HG03039 (cell line): Measurements from ENCODE around the gene CENPP.
"Not testable (repeated sequence)": the region's sequence is repeated elsewhere in the genome, so short reads cannot be mapped to it uniquely, and the experiment has no call there.

Experiments
- ATAC-seq: cut with Tn5 transposase; IDR thresholded peaks from one replicate; pipeline ENCODE4 v1.9.1; 2021; ENCODE audit warnings: mild to moderate bottlenecking, moderate library complexity; ENCODE audit not compliant: unreplicated experiment

CENPP gene

GRCh38 chr9:92529124-92529523 is 203.4 kb downstream of the CENPP start:
- ATAC-seq = no peak

GRCh38 chr9:92530893-92531292 is 205.1 kb downstream of the CENPP start:
- ATAC-seq = no peak

DNA sequence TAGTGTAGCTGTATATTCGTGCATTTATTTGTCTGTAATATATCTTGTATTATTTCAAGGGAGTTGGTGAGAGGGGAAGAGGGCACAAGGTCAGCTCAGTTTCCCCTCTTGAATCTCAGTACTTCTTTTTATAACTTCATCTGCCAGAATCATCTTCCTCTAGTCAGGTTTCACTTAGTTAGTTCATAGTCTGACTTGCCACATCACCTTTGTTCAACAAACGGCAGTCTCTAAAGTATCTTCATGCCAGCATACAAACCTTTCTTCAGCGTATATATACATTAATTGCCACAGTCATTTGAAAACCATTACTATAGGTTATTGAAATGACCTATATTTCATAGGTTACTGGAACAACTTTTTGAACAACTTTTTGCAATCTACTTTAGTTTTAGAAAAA is 208.5 kb downstream of the CENPP start:
- ATAC-seq = no peak

DNA sequence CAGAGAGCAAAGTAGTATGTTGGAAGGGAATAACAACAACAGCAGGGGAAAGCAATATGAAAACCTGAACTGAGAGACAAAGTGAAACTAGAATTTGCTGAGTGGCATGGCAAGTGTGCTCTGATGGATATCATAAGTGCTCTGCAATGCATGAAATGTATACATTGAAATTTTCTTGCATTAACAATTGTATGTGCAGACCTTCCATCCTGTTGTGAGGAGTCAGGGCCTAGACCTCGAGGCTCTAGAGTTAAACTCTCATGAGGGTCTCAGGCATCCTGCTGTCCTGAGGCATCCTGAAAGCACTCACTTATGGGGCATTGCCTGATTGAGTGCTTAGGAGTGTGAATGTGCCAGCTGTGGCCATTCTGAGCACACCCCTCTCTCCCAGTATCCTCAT is 208.9 kb downstream of the CENPP start:
- no peak for ATAC-seq

DNA sequence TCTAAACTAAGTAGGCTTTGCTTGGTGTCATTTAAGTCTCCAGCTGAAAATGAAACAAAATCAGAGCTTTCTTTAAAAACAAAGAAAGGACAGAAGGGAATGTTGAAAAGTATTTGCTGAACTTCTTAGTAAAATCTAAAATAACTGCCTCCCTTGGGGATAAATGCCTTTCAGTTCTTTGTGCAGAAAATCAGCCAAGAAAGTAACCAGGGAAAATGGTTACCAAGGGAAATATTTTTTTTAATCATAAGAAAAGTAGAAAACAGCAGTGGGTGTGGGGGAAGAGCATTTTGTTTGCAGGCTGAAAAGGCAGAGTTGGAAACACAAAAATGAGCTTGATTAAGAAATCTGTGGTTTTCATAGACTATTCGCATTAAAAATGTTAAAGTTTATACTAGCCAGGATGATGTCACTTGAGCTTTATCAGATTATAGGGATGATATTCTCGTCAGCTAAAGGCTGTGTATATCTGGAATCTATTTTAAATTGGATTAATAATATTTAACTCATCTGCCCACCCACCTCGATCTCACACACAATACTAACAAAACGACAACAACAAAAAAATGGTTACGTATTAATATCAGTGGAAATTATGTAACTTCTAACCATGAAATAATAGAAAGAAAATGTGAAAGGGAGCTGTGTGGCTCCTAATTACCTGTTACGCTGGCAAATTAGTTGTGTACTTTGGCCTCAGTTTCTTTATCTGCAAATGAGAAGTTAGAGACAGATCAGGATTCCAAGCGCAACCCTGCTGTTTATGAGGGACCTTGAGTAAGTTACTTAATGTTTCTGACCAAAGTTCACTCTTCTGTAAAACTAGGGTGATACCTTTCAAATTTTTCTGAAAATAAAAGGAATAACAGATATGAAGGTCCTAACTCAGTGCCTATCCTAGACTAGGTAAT is 210.4 kb downstream of the CENPP start, which contains the start of gene ECM2:
Gene ECM2, minus strand, starts transcription at position 51 of the 911 bp plus-strand sequence. CDS start 13,124 bp downstream, outside the sequence.
- ATAC-seq = no peak

GRCh38 chr9:92538541-92538940 is 212.8 kb downstream of the CENPP start:
- no peak for ATAC-seq

- ATAC-seq = no peak
Observed at GRCh38 chr9:92543972-92544371, 218.2 kb downstream of the CENPP start.

- no peak for ATAC-seq
Observed at GRCh38 chr9:92545002-92545510, 219.3 kb downstream of the CENPP start.

DNA sequence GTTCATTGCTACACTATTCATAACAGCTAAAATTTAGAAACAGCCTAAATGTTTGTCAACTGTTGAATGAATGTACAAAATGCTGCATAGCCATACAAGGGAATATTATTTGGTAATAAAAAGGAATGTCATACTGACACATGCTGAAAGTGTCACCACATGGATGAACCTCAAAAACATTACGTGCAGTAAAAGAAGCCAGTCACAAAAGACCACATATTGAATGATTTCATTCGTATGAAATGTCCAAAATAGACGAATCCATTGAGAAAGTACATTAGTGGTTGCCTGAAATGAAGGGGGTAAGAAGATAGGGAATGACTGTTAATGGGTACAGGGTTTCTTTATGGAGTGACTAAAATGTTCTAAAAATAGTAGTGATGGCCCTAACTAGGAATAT is 221.6 kb downstream of the CENPP start:
- no peak for ATAC-seq

GRCh38 chr9:92550765-92551164 is 225.0 kb downstream of the CENPP start:
- no peak for ATAC-seq

GRCh38 chr9:92558612-92559374 is 233.0 kb downstream of the CENPP start:
- ATAC-seq = no peak

DNA sequence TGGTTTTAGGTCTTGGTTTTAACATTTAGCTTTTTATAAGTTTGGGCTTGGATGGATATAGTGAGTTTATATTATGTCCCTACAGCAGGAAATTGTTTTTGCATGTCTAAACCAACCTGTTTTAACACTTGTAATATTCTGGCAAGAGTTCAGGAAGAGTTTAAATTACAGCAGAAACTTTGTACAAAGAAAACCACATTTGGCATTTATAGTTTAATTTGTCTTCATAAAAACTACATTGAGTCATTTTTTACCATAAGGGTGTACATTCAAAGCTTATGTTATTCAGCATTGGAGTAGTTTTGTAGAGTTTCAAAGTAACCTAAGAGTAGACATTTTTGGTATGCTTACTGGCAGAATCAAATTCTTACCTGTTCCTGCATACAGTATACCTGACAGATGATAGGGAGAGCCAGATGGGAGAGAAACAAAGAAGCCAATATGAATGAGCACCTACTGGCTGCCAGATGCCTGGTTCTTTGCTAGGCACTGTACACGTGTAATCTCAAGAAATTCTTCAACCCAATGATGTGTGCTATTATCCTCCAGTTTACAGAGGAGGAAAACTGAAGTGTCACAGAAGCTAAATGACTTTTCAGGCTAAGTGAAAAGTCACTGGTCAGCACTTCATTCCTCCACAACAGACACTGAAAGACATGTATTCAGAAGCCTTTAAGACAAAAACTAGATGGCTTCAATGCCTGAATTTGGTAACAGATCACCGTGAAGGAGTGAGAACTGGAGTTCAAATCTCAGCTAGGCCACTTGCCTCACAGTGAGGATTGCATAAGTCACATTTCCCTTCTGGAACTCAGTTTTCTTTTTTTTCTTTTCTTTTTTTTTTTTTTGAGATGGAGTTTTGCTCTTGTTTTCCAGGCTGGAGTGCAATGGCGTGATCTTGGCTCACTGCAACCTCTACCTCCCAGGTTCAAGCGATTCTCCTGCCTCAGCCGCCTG is 235.9 kb downstream of the CENPP start:
- ATAC-seq = no peak

DNA sequence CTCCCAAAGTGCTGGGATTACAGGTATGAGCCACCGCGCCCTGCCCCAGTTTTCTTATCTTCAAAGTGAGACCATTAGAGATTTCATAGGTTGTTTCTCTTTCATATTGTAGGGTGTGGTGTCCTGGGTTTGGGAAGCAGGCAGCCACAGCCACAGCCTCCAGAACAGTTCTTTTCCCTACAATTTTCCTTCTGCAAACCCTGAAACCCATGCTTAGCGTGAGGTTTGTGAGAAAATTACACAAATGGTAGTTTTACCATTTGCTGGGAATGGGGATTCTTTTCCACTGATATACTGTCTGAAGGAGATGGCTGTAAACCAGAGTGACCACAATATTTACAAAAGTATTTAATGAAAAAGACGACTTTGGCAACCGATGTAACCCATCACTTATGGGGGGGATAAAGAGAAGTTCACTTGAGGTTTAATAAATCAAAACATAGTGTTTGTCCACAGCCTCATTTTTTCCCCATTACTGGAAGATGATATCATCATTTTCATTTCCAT is 236.8 kb downstream of the CENPP start:
- no peak for ATAC-seq

DNA sequence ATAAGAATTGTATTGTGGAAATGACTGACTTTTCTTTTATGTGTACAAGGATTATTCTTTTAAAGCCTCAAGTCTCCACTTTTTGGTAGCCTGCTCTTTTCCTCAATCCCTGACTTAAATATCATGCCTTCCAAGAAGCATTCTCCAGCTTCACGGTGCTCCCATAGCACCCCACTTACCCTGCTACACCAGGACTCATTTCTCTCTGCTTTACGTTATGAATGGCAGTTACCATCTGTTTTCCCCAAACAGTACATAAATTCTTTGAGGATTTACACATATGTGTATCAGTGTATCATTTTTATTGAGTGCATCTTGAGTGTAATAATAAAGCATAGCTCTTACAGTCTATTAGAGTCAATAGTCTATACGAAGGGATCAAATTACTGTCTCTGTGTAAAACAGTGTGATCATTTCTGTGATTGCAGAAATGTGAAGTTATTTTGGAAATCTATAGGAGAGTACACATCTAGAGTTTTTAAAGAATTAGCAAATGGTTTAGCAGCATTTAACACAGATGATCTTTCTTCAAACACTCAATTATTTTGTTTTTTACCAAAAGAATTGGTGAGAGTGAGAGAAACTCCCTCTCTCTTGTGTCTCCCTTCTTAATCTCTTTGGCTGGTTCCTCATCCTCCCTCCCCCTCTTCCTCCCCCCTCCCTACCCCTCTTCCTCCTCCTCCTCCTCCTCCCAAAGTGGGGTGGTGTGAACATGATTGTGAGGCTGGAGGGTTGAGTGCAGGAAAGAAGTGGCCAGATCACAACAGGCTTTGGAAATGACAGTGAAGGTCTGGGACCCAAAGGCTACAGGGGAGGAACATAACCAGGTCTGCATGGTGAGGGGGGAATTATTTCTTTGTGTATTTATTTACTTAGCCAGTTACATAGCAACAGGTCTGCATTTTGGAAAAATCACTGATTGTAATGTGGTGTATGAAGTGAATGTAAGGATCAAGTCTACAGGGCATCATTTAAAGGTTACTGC is 237.7 kb downstream of the CENPP start:
- ATAC-seq = no peak

GRCh38 chr9:92564504-92564903 is 238.8 kb downstream of the CENPP start:
- ATAC-seq = no peak

GRCh38 chr9:92564982-92565381 is 239.2 kb downstream of the CENPP start:
- ATAC-seq = no peak

- not testable (repeated sequence) for ATAC-seq
Observed at GRCh38 chr9:92571871-92572270, 246.1 kb downstream of the CENPP start.

DNA sequence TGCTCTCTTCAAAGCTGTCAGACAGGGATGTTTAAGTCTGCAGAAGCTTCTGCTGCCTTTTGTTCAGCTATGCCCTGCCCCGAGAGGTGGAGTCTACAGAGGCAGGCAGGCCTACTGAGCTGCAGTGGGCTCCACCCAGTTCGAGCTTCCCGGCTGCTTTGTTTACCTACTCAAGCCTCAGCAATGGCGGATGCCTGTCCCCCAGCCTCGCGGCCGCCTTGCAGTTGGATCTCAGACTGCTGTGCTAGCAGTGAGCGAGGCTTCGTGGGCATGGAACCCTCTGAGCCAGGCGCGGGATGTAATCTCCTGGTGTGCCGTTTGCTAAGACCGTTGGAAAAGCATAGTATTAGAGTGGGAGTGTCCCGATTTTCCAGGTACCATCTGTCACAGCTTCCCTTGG is 247.9 kb downstream of the CENPP start:
- ATAC-seq = not testable (repeated sequence)

DNA sequence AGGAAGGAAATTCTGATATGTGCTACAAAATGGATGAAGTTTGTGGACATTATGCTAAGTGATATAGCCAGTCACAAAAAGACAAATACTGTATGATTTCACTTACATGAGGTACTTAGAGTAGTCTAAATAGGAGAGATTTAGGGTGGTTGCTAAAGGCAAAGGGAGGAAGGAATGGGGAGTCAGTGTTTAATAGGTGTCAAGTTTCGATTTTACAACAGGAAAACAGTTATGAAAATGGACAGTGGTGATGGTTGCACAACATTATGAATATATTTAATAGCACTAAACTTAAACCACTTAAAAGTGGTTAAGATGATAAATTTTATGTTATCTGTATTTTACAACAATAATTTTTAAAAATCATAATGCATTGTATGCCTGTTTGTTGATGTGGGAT is 250.4 kb downstream of the CENPP start:
- ATAC-seq = no peak
